Ectodermal cell (in vitro differentiated cells): ENCODE measurements around the gene WNT11.

ENCODE experiments used
- H3K27ac ChIP-seq: 2 replicates; pipeline ENCODE4 v1.7.0; 2013; ENCODE audit warnings: mild to moderate bottlenecking, low read depth, low read length; ENCODE audit not compliant: insufficient read depth, poor library complexity, severe bottlenecking
- H3K27me3 ChIP-seq: 2 replicates; pipeline ENCODE4 v1.7.0; 2013; ENCODE audit warnings: mild to moderate bottlenecking, low read length; ENCODE audit not compliant: insufficient read depth, control insufficient read depth, poor library complexity, severe bottlenecking
- H3K36me3 ChIP-seq: one replicate; pipeline ENCODE4 v1.7.0; 2013; ENCODE audit warnings: low read length; ENCODE audit not compliant: control insufficient read depth, insufficient read depth
- H3K4me1 ChIP-seq: one replicate; pipeline ENCODE4 v1.7.0; 2013; ENCODE audit warnings: low read length; ENCODE audit not compliant: control insufficient read depth, insufficient read depth
- H3K4me3 ChIP-seq: 2 replicates; pipeline ENCODE4 v1.7.0; 2013; ENCODE audit warnings: low read depth, low read length, control low read depth; ENCODE audit not compliant: insufficient read depth
- H3K9me3 ChIP-seq: 2 replicates; pipeline ENCODE4 v1.7.0; 2013; ENCODE audit warnings: mild to moderate bottlenecking, low read length, moderate library complexity; ENCODE audit not compliant: control insufficient read depth
- WGBS, 2 experiments: methylation state at CpG; one replicate each; pipeline ENCODE4 v1.1.7; 2013; ENCODE audit warnings: missing lambda C conversion rate in 2 of 2; 5-methylcytosine and 5-hydroxymethylcytosine counted together

The WNT11 gene

DNA sequence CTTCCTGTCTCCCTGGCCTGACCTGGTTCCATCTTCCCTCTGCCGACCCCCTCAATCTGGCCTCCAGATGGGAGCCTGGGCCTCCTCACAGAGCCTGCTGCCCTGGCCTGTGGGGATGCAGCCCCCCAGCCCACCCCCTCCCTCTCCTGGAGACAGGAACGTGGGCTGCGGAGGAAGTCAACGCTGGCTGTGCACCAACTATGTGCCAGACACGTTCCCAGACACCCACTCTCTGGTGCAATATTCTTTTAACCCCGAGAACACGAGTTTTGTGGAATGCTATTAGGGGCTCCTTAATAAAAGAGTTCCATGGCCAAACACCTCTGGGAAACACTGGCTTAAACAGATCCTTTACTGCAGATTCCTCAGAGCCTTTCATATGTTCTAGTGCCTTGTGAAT lies 15.9 kb downstream of the WNT11 start:
- H3K27me3 ChIP-seq: no peaks in the 10 kb centered on the region

DNA sequence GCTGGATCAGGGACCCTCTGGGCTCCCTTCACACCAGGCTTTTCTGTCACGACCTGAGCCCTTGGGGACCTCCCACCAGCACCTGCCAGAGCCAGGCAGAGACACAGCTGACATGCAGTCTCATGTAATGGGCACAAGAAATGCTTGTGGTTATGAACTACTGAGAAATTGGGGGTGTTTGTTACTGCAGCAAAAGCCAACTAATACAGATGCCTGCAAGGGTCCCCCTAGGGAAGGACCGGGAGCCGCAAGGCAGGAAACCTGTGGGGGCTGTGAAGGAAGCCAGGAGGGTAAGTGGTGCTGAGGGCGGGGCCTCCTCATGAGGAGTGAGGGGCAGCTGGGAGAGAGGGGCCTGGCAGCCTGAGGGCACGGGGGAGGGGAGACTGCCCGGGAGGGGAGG lies 16.6 kb downstream of the WNT11 start:
- no peaks in the 10 kb centered on the region for H3K27me3 ChIP-seq
- H3K27ac ChIP-seq: no peak overlapping the region
- 60 to 66% methylated on average over 6 of the region's 6 CpGs for WGBS, 2 experiments
- H3K9me3 ChIP-seq: no peaks in the 10 kb centered on the region
- no peaks in the 10 kb centered on the region for H3K4me1 ChIP-seq
- no peaks in the 10 kb centered on the region for H3K36me3 ChIP-seq
- no peak overlapping the region for H3K4me3 ChIP-seq

More for the DNA sequence above, 15.9 kb downstream of the WNT11 start:
- no peak overlapping the region for H3K4me3 ChIP-seq
- 79 to 83% methylated on average over 7 of the region's 7 CpGs for WGBS, 2 experiments
- no peaks in the 10 kb centered on the region for H3K36me3 ChIP-seq
- no peaks in the 10 kb centered on the region for H3K4me1 ChIP-seq
- H3K9me3 ChIP-seq: no peaks in the 10 kb centered on the region
- H3K27ac ChIP-seq: no peak overlapping the region

DNA sequence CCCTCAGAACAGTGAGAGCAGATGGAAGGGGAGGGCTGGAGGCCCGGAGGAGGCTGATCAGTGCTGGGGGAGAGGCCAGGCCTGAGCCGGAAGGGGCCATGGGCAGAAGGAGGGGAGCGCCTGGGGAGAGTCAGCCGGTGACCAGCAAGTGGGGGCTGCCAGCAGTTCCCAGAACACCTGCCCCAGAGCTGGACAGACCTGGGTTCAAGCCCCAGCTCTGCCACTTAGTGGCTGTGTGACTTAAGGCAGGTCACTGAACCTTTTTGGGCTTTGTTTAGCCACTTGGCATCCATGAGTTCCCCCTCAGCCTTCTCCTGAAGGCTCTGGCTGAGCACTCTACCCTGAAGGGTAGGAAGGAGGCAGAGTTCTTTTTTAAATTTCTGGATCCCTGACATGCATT lies 17.4 kb downstream of the WNT11 start:
- no peak overlapping the region for H3K4me3 ChIP-seq
- H3K9me3 ChIP-seq: no peaks in the 10 kb centered on the region
- no peaks in the 10 kb centered on the region for H3K36me3 ChIP-seq
- no peaks in the 10 kb centered on the region for H3K4me1 ChIP-seq
- WGBS, 2 experiments: 91 to 93% methylated on average over 4 of the region's 4 CpGs
- no peak overlapping the region for H3K27ac ChIP-seq
- H3K27me3 ChIP-seq: no peaks in the 10 kb centered on the region

GRCh38 chr11:76186776-76187279 lies 19.5 kb downstream of the WNT11 start:
- 94 to 95% methylated on average over 21 of the region's 21 CpGs for WGBS, 2 experiments
- H3K27ac ChIP-seq: no peak overlapping the region
- H3K4me1 ChIP-seq: peaks cover 2% of the 10 kb centered on the region
- no peaks in the 10 kb centered on the region for H3K36me3 ChIP-seq
- no peak overlapping the region for H3K4me3 ChIP-seq
- no peaks in the 10 kb centered on the region for H3K27me3 ChIP-seq
- H3K9me3 ChIP-seq: no peaks in the 10 kb centered on the region

- no peaks in the 10 kb centered on the region for H3K36me3 ChIP-seq
- H3K27me3 ChIP-seq: no peaks in the 10 kb centered on the region
- 70 to 76% methylated on average over 15 of the region's 15 CpGs for WGBS, 2 experiments
- no peak overlapping the region for H3K27ac ChIP-seq
- peaks cover 2% of the 10 kb centered on the region for H3K4me1 ChIP-seq
- H3K4me3 ChIP-seq: no peak overlapping the region
- H3K9me3 ChIP-seq: no peaks in the 10 kb centered on the region
Measured at GRCh38 chr11:76185931-76186401, 20.3 kb downstream of the WNT11 start.

DNA sequence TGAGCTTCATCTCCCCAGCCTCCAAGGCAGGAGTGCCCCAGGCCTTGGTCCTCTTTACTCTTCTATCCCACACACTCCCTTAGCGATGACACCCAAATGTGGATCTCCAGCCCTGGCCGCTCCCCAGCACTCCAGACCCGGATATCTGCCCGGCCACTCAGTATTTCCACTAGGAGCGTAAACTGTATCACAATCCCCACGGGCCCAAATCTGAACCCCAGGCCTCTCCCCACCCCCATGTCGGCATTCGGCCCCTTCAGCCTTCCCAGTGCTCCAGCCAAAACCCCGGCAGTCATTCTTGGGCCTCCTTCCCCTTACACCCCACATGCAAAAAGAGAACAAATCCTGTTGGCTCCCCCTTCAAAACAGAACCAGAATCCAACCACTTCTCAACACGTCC lies 20.8 kb downstream of the WNT11 start:
- no peaks in the 10 kb centered on the region for H3K9me3 ChIP-seq
- H3K27ac ChIP-seq: no peak overlapping the region
- H3K36me3 ChIP-seq: no peaks in the 10 kb centered on the region
- 92 to 93% methylated on average over 10 of the region's 10 CpGs for WGBS, 2 experiments
- H3K4me1 ChIP-seq: peaks cover 2% of the 10 kb centered on the region
- H3K27me3 ChIP-seq: no peaks in the 10 kb centered on the region
- H3K4me3 ChIP-seq: no peak overlapping the region

- H3K4me1 ChIP-seq: peaks cover 2% of the 10 kb centered on the region
- H3K27ac ChIP-seq: no peak overlapping the region
- H3K9me3 ChIP-seq: no peaks in the 10 kb centered on the region
- no peaks in the 10 kb centered on the region for H3K36me3 ChIP-seq
- no peak overlapping the region for H3K4me3 ChIP-seq
- 61 to 65% methylated on average over 6 to 7 of the region's 7 CpGs for WGBS, 2 experiments
- H3K27me3 ChIP-seq: no peaks in the 10 kb centered on the region
Measured at GRCh38 chr11:76184551-76184993, 21.7 kb downstream of the WNT11 start.

DNA sequence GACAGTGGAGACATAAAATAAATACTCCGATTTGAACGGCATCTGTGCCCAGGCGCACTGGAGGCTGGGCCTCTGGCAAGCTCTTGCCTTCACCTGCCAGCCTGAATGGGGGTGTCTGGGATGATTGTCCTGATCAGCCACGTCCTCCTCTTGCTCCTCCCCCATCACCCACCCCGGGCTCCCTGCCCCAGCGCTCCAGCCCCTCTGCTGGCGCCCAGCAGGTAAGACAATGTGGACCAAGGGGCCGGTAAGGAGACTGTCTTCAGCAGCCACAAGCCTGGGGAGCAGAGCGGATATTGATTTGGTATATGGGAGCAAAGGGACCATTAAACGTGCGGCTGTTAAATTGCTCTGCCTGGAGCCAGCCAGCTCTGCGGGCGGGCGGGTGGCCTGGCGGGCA lies 24.9 kb downstream of the WNT11 start:
- Histone ChIP-seq H3K4me3 (no peak overlapping the region), H3K27me3 (no peaks in the 10 kb centered on the region), H3K36me3 (no peaks in the 10 kb centered on the region), H3K27ac (no peak overlapping the region), H3K9me3 (no peaks in the 10 kb centered on the region), H3K4me1 (peaks cover 5% of the 10 kb centered on the region)
- 84 to 86% methylated on average over 14 to 15 of the region's 15 CpGs for WGBS, 2 experiments

DNA sequence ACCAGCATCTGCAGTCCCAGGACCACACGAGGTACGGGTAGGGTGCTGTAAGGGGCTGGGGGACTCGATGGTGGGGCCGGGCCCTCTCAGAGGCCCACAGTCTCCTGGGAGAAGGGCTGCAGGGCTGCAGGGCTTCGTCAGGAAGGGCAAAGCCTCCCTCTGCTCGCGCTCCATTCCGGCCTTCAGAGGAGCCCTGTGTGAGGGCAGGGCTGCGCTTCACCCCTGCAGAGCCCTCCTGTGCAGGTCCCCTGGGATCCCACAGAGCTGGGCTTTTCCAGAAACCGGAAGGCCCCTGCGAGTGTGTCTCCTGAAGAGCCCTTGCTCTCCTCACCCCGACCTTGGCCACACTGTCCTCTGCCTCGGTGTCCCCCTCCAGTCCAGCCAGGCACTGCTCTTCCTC lies 27.2 kb downstream of the WNT11 start:
- WGBS, 2 experiments: 91 to 94% methylated on average over 13 of the region's 13 CpGs
- Histone ChIP-seq H3K4me1 (peaks cover 8% of the 10 kb centered on the region), H3K4me3 (no peak overlapping the region), H3K9me3 (no peaks in the 10 kb centered on the region), H3K36me3 (no peaks in the 10 kb centered on the region), H3K27ac (no peak overlapping the region), H3K27me3 (no peaks in the 10 kb centered on the region)

DNA sequence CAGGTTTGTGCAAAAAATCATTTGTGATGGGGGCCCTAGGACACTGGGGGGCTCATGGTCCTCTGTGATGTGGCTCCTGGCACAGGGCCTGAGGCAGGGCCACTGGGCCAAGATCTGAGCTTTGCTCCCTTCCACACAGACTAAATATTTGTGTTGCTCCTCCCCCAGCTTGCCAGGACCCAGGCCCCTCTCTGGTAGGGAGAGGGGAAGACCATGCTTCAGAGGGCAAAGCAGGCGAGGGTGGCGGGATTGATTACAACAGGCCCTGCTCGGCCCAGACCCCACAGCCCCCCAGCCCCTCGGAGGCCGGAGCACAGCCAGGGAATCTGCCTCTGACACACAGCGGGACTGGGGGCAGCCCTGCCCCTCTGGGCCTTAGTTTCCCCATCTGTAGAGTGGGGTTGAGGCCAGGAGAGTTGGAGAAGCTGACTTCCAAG lies 29.0 kb downstream of the WNT11 start:
- Histone ChIP-seq H3K4me1 (peaks cover 5% of the 10 kb centered on the region), H3K9me3 (no peaks in the 10 kb centered on the region), H3K27ac (no peak overlapping the region), H3K36me3 (no peaks in the 10 kb centered on the region), H3K4me3 (no peak overlapping the region), H3K27me3 (no peaks in the 10 kb centered on the region)
- WGBS, 2 experiments: 92 to 94% methylated on average over 6 of the region's 6 CpGs

- WGBS, 2 experiments: 50 to 55% methylated on average over 9 of the region's 9 CpGs
- no peaks in the 10 kb centered on the region for H3K36me3 ChIP-seq
- no peaks in the 10 kb centered on the region for H3K27me3 ChIP-seq
- peaks cover 5% of the 10 kb centered on the region for H3K4me1 ChIP-seq
- no peak overlapping the region for H3K4me3 ChIP-seq
- no peak overlapping the region for H3K27ac ChIP-seq
- no peaks in the 10 kb centered on the region for H3K9me3 ChIP-seq
Measured at GRCh38 chr11:76176463-76176862, 29.8 kb downstream of the WNT11 start.
